ENCODE data around the gene SAE1.
"Not testable (repeated sequence)": the region's sequence is repeated elsewhere in the genome, so short reads cannot be mapped to it uniquely, and the experiment has no call there.

Gene SAE1
- 49.5 to 85.5 reads per million in 2 donors for total RNA-seq

GRCh38 chr19:47130589-47131227 is at the start of gene SAE1:
Gene SAE1, plus strand, starts transcription at chr19:47130835. Its CDS starts 96 bp downstream, at chr19:47130931.
- DNase-seq, result peak; percentile 79

DNA sequence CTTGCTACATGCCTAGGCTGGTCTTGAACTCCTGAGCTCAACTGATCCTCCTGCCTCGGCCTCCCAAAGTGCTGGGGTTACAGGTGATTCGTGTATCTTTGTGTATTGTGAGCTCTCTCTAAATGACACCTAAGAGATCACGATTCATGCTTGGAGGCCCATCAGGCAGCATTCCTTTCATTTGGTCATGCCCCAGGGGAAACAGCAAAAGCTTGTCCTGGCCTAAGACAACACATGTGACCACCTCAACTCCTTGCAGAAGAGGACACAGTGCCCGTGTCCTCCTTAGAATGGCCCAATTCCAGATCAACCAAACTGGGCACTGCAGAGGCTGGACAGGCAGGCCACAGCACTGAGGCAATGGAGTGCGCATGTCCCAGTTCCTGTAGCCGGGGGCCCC is 49.5 kb upstream of the SAE1 start:
- DNase-seq, result no peak

GRCh38 chr19:47082493-47082892 is 48.1 kb upstream of the SAE1 start:
- DNase-seq, result no peak

DNA sequence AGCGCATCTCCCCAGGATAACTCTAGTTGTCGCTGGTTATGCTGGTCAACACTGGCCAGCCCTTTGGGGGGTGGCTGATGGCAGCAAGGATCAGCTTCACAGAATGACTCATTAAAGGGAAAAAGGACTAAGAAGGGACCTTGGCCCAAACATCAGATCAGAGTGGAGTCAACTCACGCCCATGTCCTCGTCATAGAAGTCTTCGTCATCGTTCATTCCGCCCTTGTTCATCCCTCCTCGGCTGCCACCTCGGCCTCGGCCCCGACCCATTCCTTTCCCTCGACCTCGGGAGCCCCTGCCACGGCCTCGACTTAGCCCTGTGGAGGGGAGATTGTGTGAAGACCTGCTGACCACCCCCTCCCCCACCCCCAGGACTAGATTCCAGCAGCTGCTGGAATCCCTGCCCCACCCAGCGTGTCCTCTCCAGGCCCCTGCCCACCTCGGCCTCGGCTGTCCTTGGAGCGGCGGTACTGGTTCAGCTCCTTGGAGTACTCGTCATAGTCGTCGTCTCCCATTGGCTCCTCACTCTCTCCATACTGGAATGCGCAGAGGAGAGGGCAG is 45.7 kb upstream of the SAE1 start:
- DNase-seq, result no peak

DNA sequence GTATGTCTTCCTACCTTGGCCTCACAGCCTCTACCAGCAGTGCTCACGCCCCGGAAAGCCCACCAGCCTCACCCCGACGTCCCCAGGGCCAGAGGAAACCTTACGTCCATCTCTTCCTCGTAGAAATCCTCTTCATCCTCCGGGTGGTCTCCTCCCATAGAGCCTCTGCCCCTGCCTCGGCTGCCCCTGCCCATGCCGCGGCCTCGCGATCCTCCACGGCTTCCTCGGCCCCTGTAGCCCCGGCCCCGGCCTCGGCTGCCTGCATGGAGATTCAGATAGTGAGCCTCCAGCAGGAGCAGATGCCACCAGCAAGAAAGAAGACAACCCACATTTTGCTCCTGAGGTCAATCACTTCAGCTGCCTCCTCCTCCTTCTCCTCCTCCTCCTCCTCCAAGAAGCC is 44.4 kb upstream of the SAE1 start:
- no peak for DNase-seq

GRCh38 chr19:47089767-47090350 is 40.8 kb upstream of the SAE1 start:
- DNase-seq, result no peak

DNA sequence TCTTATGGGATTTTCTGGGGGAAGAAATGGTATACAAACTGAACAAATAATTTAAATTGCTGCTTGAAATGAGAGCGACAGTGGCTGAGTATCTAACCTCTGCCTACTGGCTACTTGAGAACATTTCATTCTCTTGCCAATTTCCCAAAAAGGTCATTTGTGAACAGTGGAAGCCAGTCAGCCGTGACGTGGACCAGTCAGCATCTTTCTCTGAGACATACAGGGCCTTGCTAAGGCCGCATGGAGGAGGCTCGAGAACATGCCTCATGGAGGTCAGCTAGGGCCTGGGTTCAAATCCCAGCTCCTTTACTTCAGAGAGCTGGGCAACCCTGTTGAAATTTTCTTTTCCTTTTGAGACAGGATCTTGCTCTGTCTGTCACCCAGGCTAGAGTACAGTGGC is 37.4 kb upstream of the SAE1 start:
- no peak for DNase-seq

DNA sequence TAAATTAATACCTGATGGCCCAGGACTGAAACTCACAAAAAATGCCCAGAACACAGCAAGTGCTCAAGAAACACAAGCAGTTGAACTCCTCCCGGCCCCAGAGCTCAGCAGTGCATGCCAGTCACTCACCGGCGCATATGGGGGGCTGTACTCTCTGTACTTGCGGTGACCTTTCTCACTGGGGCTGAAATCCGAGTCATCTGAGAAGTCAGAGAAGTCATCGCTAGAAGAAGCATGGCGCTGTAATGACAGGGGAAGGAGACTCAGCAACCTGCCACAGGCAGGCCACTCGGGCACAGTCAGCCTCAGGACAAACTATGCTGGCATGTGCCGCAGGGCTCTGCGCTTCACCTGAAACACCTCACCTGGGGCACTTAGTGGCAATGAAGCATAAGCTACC is 36.8 kb upstream of the SAE1 start:
- no peak for DNase-seq

GRCh38 chr19:47094557-47095475 is 35.8 kb upstream of the SAE1 start:
- DNase-seq, result no peak

DNA sequence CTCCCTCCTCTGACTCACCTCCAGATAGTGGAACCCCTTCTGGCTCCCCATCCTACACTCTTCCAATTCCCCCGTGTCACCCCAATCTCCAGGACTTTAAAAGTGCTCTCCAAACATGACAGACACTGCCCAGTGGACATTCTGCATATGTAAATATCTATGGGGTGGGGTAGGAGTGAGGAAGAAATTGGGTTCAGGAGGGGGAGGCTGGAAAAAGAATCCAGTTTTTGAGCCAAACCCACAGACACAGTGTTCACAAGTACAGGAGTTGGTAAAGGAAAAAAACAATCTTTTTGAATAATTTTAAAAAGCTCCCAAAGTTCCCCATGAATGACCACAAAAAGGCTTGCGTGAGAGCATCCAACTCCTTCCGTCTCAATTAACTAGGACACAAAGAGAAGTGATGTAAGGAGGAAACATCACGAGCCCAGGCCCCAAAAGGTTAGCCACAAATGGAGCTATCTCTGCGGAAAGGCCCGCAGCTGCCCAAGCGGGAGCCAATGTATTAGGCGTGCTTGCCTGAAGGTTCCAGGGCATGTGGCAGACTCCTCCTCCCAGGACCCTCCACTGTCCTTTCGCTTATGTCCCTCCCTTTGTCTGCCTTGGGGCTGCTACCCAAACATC is 35.0 kb upstream of the SAE1 start:
- DNase-seq, result no peak

- DNase-seq, result no peak
These were observed 34.4 kb upstream of the SAE1 start for GRCh38 chr19:47096100-47096704.

DNA sequence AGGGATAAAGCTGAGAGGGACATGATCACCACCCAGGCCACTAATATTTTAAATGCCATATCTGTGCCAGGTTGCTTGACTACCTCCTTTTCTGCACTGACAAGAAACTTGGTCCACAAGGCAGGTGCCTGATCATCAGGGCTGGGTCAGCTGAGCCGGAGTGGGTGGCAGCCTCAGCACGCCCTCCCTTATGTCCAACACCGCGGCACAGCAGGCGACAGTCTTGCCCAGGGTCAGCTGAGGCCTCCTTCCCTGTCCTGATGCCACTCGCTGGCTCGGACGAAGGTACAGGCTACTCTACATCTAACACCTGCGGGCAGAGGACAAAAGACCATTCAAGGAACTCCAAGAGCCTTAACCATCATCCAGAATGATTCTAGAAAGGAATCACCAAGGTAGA is 33.9 kb upstream of the SAE1 start:
- no peak for DNase-seq

DNA sequence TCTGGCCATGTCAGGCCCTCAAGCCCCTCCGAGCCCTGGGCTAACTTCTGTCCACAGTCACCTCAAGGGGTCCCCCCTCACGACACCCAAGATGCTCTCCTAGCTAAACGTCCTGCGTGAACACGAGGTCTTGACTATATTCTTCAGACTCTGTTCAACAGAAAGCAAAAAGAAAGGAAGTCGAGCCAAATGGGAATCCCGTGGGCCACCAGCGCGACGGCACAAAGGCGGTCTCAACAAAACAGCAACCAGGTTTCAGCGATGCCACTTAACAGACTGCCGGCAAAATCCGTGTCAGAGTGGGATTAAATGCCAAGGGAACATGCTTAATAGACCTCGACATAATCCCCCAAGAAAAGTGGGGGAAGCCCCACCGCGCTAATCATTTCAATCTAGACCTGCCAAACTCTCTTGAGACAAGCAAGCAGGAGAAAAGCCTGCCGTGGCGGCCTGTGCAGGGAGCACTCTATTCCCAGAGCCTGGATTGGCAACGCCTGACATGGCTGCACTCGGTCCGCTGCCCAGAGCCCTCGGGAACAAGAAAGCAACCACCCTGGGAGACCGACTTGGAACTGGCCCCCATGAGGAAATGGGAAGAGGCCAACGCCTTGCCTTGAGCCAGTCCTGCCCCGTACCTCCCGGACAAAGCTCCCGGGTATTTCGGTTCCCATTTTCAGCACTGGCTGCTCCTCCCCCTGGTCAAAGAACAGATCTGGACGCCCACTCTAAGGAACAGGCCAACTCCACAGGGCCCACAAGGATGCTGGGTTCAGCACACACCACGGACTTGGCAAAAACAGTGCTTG is 33.0 kb upstream of the SAE1 start:
- no peak for DNase-seq

DNA sequence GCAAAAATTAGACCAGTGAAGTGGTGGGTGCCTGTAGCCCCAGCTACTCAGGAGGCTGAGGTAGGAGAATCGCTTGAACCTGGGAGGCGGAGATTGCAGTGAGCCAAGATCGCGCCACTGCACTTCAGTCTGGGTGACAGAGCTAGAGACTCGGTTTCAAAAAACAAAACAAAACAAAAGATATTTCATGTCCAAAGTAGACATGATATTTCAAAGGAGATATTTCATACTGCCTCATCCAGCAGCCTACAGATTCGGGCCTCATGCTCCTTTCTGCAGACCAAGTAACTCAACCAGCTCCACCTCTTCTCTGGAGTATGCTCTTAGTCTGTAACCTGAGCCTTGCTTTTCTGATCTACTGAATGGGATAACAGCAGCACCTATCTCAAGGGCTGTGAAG is 32.0 kb upstream of the SAE1 start:
- DNase-seq, result no peak

DNA sequence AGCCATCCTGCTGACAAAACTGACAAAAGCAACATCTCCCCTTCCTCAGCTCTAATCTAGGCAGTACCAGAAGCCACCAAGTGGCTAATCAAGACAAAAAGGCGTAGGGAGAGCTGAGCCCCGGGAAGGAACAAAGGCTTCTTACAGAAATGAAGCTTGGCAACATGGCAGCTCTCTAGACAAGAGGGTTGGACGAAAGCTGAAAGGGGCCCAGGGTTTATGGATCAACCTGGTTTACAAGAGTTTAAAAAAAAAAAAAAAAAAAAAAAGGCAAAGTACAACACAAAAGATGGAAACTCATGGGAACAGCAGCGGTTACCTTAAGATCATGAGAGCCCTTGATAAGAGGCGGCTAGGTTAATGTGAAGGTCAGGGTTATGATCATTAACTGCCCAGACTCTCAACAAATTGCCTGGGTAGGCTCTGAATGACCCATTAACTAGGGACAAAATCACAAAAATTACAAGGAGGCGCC is 31.0 kb upstream of the SAE1 start:
- DNase-seq, result no peak

DNA sequence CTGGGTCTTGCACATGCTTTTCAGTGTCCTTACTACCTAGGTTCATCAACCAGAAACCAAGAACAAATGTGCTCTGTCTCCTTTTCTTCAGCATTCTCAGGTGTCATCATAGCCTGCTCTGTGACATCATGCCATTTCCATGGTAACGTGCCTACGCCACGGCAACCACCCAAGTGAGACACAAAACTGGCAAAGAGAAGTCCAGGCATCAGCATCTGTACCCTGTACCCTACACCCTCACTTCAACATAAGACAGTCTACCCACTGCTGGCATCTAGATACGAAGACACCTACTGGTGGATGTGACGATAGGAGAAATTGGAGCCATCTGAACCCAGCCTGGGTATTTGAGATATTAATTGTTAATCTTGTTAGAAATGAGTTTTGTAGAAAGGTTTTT is 30.3 kb upstream of the SAE1 start:
- DNase-seq, result no peak

- not testable (repeated sequence) for DNase-seq
These were observed 29.5 kb upstream of the SAE1 start for GRCh38 chr19:47101116-47101515.

DNA sequence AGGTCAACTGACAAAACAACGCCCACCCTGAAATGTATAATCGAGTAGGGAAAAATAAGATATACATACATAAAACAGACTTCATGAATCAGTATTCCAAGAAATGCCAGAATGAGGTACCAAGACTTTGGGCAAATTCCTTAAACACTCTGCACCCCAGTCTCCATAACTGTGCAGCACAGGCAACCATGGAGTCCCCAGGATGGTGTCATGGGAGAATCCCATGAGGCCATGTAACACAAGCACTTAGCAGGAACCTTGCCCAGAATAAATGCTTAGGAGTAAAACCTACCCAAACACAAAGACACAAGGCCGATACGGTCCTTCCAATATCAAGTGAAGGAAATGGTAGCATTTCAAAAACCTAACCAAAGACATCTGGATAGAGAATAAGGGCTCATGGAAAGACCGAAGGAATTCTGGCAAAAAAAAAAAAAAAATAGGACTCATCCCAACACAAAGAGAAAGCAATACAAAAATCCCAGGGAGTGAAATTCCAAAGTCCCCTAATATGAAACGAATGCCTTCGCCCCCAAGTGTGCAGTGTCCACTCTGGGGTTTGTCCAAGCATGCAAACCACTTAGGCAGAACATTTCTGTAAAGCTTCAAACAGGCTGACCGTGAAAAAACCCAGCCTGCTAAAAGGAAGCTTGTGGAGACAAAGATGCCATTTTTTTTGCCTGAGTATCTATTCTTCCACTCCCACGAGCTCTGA is 28.1 kb upstream of the SAE1 start:
- no peak for DNase-seq

DNA sequence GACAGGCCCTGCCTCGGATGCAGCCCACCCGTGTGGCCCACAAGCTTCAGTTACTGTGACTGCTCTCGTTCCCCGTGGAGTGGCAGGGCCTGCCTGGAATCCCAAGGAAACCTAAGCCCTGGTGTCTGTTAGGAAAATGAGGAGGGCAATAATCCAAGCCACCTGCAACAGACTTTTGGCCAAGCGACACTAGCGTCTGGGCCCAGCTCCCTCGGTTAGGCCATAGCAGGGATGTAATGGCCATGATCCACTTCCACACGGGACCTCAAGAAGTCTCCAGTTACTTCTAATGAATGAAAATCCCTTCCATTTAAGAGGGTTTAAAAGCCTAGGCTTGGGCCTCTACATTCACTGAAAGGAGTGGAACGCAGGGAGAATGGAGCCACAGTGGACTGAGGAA is 26.0 kb upstream of the SAE1 start:
- DNase-seq, result no peak

GRCh38 chr19:47105874-47106273 is 24.8 kb upstream of the SAE1 start:
- no peak for DNase-seq

DNA sequence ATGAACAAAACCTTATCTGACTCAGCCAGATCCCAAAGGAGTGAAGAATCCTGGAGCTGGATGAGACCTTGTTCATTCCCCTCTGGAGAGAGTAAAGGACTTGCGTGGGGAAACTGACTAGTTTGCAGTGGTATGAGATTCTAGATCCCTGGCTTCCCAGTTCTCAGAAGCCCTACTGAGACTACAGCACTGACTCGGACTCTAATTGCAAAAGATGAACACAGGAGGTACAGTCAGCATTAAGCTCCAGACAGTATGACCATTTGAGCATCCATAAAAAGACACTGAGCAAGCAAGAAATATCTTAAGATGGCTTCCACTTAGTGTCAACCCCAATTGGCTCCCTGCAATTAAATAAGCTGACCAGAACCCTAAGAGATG is 23.8 kb upstream of the SAE1 start:
- DNase-seq, result no peak
